IMR-90 (cell line): ENCODE data around the gene RAB11FIP4. TPM values are rescaled to one million over a fixed set of nuclear protein-coding genes. Genes with fewer than 3 reads are reported as not detected.

Source experiments
- ATAC-seq: fragments of 200-7000 bp; cut with Tn5 transposase; 2 replicates; pipeline ENCODE4 v1.9.1; 2020; ENCODE audit warnings: low read depth, mild to moderate bottlenecking, moderate library complexity
- BruUV-seq: library from RNA; stranded (reverse); fragments of 400-500 nt; replicated peaks from 2 replicates; lab custom pipeline; 2021; lab: Mats Ljungman, UMichigan
- CTCF ChIA-PET: fragments of 300-600 bp; formaldehyde crosslinking; extraction: SDS; loops from one replicate; lab custom pipeline; 2021; ENCODE audit warnings: antibody characterized with exemption; lab: Yijun Ruan, JAX
- POLR2A ChIA-PET: fragments of 300-600 bp; sonication (Branson Sonifier 250); formaldehyde crosslinking; loops from one replicate; lab custom pipeline; 2022; ENCODE audit warnings: antibody characterized with exemption; ENCODE audit not compliant: unreplicated experiment; lab: Charles Lee
- DNase-seq: peaks from one replicate; pipeline ENCODE4 v3.0.0; 2013
- H2AFZ ChIP-seq: replicated peaks from 2 replicates; pipeline ENCODE3; 2013; ENCODE audit warnings: low read length, mild to moderate bottlenecking; ENCODE audit not compliant: poor library complexity
- H2AK5ac ChIP-seq: 2 replicates; pipeline ENCODE4 v1.6.1; 2013; ENCODE audit warnings: low read depth, low read length, inconsistent platforms
- H2AK9ac ChIP-seq: replicated peaks from 2 replicates; pipeline ENCODE3; 2013; ENCODE audit warnings: mild to moderate bottlenecking, low read depth, low read length, moderate library complexity; ENCODE audit not compliant: poor library complexity
- H2BK120ac ChIP-seq: 2 replicates; pipeline ENCODE4 v1.6.1; 2013; ENCODE audit warnings: low read depth, low read length, inconsistent platforms
- H2BK15ac ChIP-seq: 3 replicates; pipeline ENCODE4 v1.6.1; 2013; ENCODE audit warnings: low read depth, low read length, inconsistent platforms
- H2BK20ac ChIP-seq: 2 replicates; pipeline ENCODE4 v1.6.1; 2013; ENCODE audit warnings: low read depth, mild to moderate bottlenecking, inconsistent platforms, low read length, moderate library complexity
- H2BK5ac ChIP-seq: 2 replicates; pipeline ENCODE4 v1.6.1; 2013; ENCODE audit warnings: mild to moderate bottlenecking, low read depth, low read length, inconsistent platforms; ENCODE audit not compliant: poor library complexity, severe bottlenecking
- H3K14ac ChIP-seq: replicated peaks from 2 replicates; pipeline ENCODE4 v1.6.1; 2013; ENCODE audit warnings: low read depth, low read length, inconsistent platforms
- H3K18ac ChIP-seq: 2 replicates; pipeline ENCODE4 v1.6.1; 2013; ENCODE audit warnings: low read depth, low read length, control low read depth
- H3K23ac ChIP-seq: 2 replicates; pipeline ENCODE4 v1.6.1; 2013; ENCODE audit warnings: low read depth, low read length, inconsistent platforms
- H3K27ac ChIP-seq: 2 replicates; pipeline ENCODE4 v1.5.1; 2013; ENCODE audit warnings: mild to moderate bottlenecking, control low read depth, low read length; ENCODE audit not compliant: insufficient read depth
- H3K27me3 ChIP-seq: 2 replicates; pipeline ENCODE4 v1.6.1; 2013; ENCODE audit warnings: low read length; ENCODE audit not compliant: control insufficient read depth, insufficient read depth
- H3K36me3 ChIP-seq: 2 replicates; pipeline ENCODE4 v1.6.1; 2013; ENCODE audit warnings: low read length, mixed read lengths; ENCODE audit not compliant: control insufficient read depth, insufficient read depth
- H3K4ac ChIP-seq: 2 replicates; pipeline ENCODE4 v1.6.1; 2013; ENCODE audit warnings: low read depth, low read length, inconsistent platforms
- H3K4me1 ChIP-seq: 2 replicates; pipeline ENCODE4 v1.6.1; 2013; ENCODE audit warnings: low read length, mixed read lengths; ENCODE audit not compliant: control insufficient read depth, insufficient read depth
- H3K4me2 ChIP-seq: 2 replicates; pipeline ENCODE4 v1.6.1; 2013; ENCODE audit warnings: low read depth, mild to moderate bottlenecking, control low read depth, low read length, moderate library complexity
- H3K4me3 ChIP-seq: 2 replicates; pipeline ENCODE4 v1.5.1; 2013; ENCODE audit warnings: low read depth, mild to moderate bottlenecking, control low read depth, low read length, moderate library complexity; ENCODE audit not compliant: insufficient read depth
- H3K56ac ChIP-seq: 2 replicates; pipeline ENCODE4 v1.6.1; 2013; ENCODE audit warnings: low read length, inconsistent platforms; ENCODE audit not compliant: insufficient read depth; ENCODE audit errors: extremely low read depth
- H3K79me1 ChIP-seq, 2 experiments: 2 replicates each; pipeline ENCODE4 v1.6.1; 2013; ENCODE audit warnings: low read length in 2 of 2, inconsistent platforms in 1 of 2, low read depth in 1 of 2
- H3K9ac ChIP-seq: 2 replicates; pipeline ENCODE4 v1.6.1; 2013; ENCODE audit warnings: low read depth, low read length, control low read depth
- H3K9me1 ChIP-seq: 2 replicates; pipeline ENCODE4 v1.6.1; 2013; ENCODE audit warnings: low read length, inconsistent platforms; ENCODE audit not compliant: insufficient read depth
- H3K9me3 ChIP-seq: 2 replicates; pipeline ENCODE4 v1.6.1; 2013; ENCODE audit warnings: low read length; ENCODE audit not compliant: control insufficient read depth, insufficient read depth
- H4K20me1 ChIP-seq: 2 replicates; pipeline ENCODE4 v1.6.1; 2013; ENCODE audit warnings: low read length, inconsistent platforms; ENCODE audit not compliant: insufficient read depth
- H4K5ac ChIP-seq: 2 replicates; pipeline ENCODE4 v1.6.1; 2013; ENCODE audit warnings: mild to moderate bottlenecking, low read depth, low read length, control low read depth
- H4K8ac ChIP-seq, 2 experiments: 2 replicates each; pipeline ENCODE4 v1.6.1; 2013; ENCODE audit warnings: low read depth in 2 of 2, low read length in 2 of 2, control low read depth in 1 of 2, inconsistent platforms in 1 of 2
- H4K91ac ChIP-seq: 2 replicates; pipeline ENCODE4 v1.6.1; 2013; ENCODE audit warnings: low read depth, low read length, inconsistent platforms; ENCODE audit not compliant: insufficient read depth
- BHLHE40 ChIP-seq: fragments of 150-350 bp; IDR thresholded peaks from 2 replicates; pipeline ENCODE4 v1.6.1; 2016; ENCODE audit warnings: mild to moderate bottlenecking, low read depth, low read length
- CEBPB ChIP-seq: IDR thresholded peaks from 2 replicates; pipeline ENCODE4 v1.6.1; 2012; ENCODE audit warnings: low read depth, low read length, improper control_type of control experiment
- CHD1 ChIP-seq: IDR thresholded peaks from 2 replicates; pipeline ENCODE4 v1.6.1; 2012; ENCODE audit warnings: low read depth, low read length, improper control_type of control experiment
- FOS ChIP-seq: fragments of 150-350 bp; IDR thresholded peaks from 2 replicates; pipeline ENCODE4 v1.6.1; 2016; ENCODE audit warnings: low read depth, low read length
- MAFK ChIP-seq: IDR thresholded peaks from 2 replicates; pipeline ENCODE4 v1.6.1; 2012; ENCODE audit warnings: low read depth, low read length, improper control_type of control experiment
- MAZ ChIP-seq: IDR thresholded peaks from 2 replicates; pipeline ENCODE4 v1.6.1; 2012; ENCODE audit warnings: low read depth, mild to moderate bottlenecking, low read length, improper control_type of control experiment, moderate library complexity, borderline replicate concordance
- MXI1 ChIP-seq: IDR thresholded peaks from 2 replicates; pipeline ENCODE4 v1.6.1; 2012; ENCODE audit warnings: low read depth, mild to moderate bottlenecking, low read length, moderate library complexity, borderline replicate concordance
- NFE2L2 ChIP-seq: fragments of 150-350 bp; IDR thresholded peaks from 2 replicates; pipeline ENCODE4 v1.6.1; 2016; ENCODE audit warnings: low read depth, mild to moderate bottlenecking, low read length
- POLR2A ChIP-seq: IDR thresholded peaks from 2 replicates; pipeline ENCODE4 v1.6.1; 2012; ENCODE audit warnings: mild to moderate bottlenecking, low read depth, low read length
- RAD21 ChIP-seq: IDR thresholded peaks from 2 replicates; pipeline ENCODE4 v1.6.1; 2012; ENCODE audit warnings: low read length, improper control_type of control experiment
- RCOR1 ChIP-seq: IDR thresholded peaks from 2 replicates; pipeline ENCODE4 v1.6.1; 2012; ENCODE audit warnings: mild to moderate bottlenecking, low read length, improper control_type of control experiment; ENCODE audit not compliant: insufficient replicate concordance
- RFX5 ChIP-seq: IDR thresholded peaks from 2 replicates; pipeline ENCODE4 v1.8.0; 2012; ENCODE audit warnings: low read depth, mild to moderate bottlenecking, low read length, moderate library complexity
- SMC3 ChIP-seq: fragments of 150-350 bp; IDR thresholded peaks from 2 replicates; pipeline ENCODE4 v1.6.1; 2016; ENCODE audit warnings: low read depth, mild to moderate bottlenecking, antibody characterized with exemption, low read length, moderate library complexity
- WGBS, 2 experiments: methylation state at CpG; one replicate each; pipeline versions ENCODE4 v1.1.5 to v1.1.7; 2013; ENCODE audit warnings: missing lambda C conversion rate in 2 of 2; ENCODE audit not compliant: insufficient read length in 1 of 2; ENCODE audit errors: extremely low coverage in 2 of 2; 5-methylcytosine and 5-hydroxymethylcytosine counted together
- dilution Hi-C: fragments of 300-500 bp; cut with HindIII; formaldehyde crosslinking; loops from one replicate; pipeline ENCODE4 v1.14.3; 2018; ENCODE audit warnings: low sequenced_read_pairs; ENCODE audit not compliant: unreplicated experiment
- in situ Hi-C: fragments of 300-500 bp; cut with MboI; formaldehyde crosslinking; loops from 3 replicates; pipeline ENCODE4 v1.14.3; 2019; ENCODE audit warnings: low sequenced_read_pairs, inconsistent platforms, mixed read lengths
- intact Hi-C: fragments of 100-400 bp; cut with micrococcal nuclease; formaldehyde crosslinking; loops from 2 replicates; pipeline ENCODE4 v1.10.0; 2022
- polyA plus RNA-seq, 3 experiments: library from polyadenylated mRNA; depleted of rRNA; stranded (reverse); fragments of >200 nt; gene quantifications; 2 replicates each; pipeline ENCODE4 v1.2.3, GENCODE V29; 2012; ENCODE audit warnings: low replicate concordance in 1 of 3
- total RNA-seq: library from RNA; depleted of rRNA; stranded (reverse); fragments of >200 nt; gene quantifications from 2 replicates; pipeline ENCODE4 v1.2.3, GENCODE V29; 2012
- TF ChIP-seq, protein P1 (sequence below): fragments of 150-350 bp; IDR thresholded peaks from 2 replicates; pipeline ENCODE4 v1.6.1; 2017; ENCODE audit warnings: mild to moderate bottlenecking, antibody characterized with exemption, low read length, low read depth
- TF ChIP-seq, protein P2 (sequence below): fragments of 150-350 bp; IDR thresholded peaks from 2 replicates; pipeline ENCODE4 v1.6.1; 2016; ENCODE audit warnings: low read depth, mild to moderate bottlenecking, low read length, moderate library complexity, borderline replicate concordance
- TF ChIP-seq, protein P3 (sequence below): conservative IDR thresholded peaks from 2 replicates; pipeline ENCODE4 v1.5.1; 2012; ENCODE audit warnings: mild to moderate bottlenecking, low read depth, low read length, improper control_type of control experiment

Gene RAB11FIP4
- total and polyA plus RNA-seq, 2 of the 4 experiments (the other 2 are of a cell fraction): 0.68 to 1.1 TPM

DNA sequence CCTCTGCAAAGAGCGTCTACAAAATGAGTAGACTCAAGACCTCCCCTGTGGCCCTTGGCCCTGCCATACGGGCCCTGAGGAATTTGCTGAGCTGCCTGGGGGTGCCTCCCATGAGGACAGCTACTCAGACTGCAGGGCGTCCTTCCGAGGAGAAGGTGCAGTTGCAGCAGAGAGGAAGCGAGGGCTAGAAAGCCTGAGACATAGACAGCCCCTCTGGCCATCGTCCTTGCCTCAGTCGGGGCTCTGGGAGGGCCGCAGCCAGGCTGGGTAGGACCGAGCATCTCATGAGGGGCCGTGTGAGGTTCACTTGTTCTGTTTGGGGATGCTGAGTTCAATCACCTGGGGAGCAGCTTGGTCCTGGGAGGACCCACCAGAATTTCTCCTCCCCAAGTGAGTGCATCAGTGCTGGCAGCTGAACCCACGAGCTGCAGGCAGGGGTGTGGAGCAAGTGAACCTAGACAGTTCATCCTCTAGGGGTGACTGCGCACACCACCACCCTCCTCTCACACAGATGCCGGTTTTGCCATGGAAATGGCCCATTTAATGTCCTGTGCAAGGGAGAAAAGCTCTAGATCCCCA, 20.3 kb downstream of the RAB11FIP4 start:
- Histone ChIP-seq H3K56ac (no peak overlapping the region), H3K36me3 (no peaks in the 10 kb centered on the region), H3K9me1 (peaks cover 4% of the 10 kb centered on the region; the same call in 1 of the 2 replicates), H3K9ac (no peak overlapping the region), H4K8ac (no peak overlapping the region), H3K9me3 (no peaks in the 10 kb centered on the region), H4K5ac (no peak overlapping the region), H2BK120ac (no peak overlapping the region), H3K79me1 (no peaks in the 10 kb centered on the region), H3K4me2 (no peak overlapping the region), H2AFZ (no peak overlapping the region), H4K20me1 (0 out of 2 replicates have a peak, but pooled peaks cover 3% of the 10 kb centered on the region), H3K27ac (no peak overlapping the region), H3K4me3 (no peak overlapping the region), H3K23ac (no peak overlapping the region), H3K4me1 (no peaks in the 10 kb centered on the region; the same call in 1 of the 2 replicates), H3K14ac (no peak overlapping the region), H4K91ac (no peak overlapping the region), H3K4ac (no peak overlapping the region), H3K27me3 (peaks cover 30% of the 10 kb centered on the region), H2AK5ac (no peak overlapping the region), H2BK15ac (no peak overlapping the region), H2AK9ac (no peak overlapping the region), H2BK20ac (no peak overlapping the region), H2BK5ac (no peak overlapping the region), H3K18ac (no peak overlapping the region)
- dilution Hi-C loops (no loop called here), in situ Hi-C loops (no loop called here), intact Hi-C loops (no loop called here)
- BruUV-seq: no TSS peak
- TF ChIP-seq MAZ (no peak), FOS (no peak), MXI1 (no peak), BHLHE40 (no peak), NFE2L2 (no peak), CHD1 (no peak), RCOR1 (no peak), MAFK (no peak), RFX5 (no peak), SMC3 (no peak), CEBPB (no peak), RAD21 (no peak), POLR2A (no peak)
- TF ChIP-seq, protein P1, sequence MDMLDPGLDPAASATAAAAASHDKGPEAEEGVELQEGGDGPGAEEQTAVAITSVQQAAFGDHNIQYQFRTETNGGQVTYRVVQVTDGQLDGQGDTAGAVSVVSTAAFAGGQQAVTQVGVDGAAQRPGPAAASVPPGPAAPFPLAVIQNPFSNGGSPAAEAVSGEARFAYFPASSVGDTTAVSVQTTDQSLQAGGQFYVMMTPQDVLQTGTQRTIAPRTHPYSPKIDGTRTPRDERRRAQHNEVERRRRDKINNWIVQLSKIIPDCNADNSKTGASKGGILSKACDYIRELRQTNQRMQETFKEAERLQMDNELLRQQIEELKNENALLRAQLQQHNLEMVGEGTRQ: no peak
- TF ChIP-seq, protein P2, sequence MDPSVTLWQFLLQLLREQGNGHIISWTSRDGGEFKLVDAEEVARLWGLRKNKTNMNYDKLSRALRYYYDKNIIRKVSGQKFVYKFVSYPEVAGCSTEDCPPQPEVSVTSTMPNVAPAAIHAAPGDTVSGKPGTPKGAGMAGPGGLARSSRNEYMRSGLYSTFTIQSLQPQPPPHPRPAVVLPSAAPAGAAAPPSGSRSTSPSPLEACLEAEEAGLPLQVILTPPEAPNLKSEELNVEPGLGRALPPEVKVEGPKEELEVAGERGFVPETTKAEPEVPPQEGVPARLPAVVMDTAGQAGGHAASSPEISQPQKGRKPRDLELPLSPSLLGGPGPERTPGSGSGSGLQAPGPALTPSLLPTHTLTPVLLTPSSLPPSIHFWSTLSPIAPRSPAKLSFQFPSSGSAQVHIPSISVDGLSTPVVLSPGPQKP: no peak
- TF ChIP-seq, protein P3, sequence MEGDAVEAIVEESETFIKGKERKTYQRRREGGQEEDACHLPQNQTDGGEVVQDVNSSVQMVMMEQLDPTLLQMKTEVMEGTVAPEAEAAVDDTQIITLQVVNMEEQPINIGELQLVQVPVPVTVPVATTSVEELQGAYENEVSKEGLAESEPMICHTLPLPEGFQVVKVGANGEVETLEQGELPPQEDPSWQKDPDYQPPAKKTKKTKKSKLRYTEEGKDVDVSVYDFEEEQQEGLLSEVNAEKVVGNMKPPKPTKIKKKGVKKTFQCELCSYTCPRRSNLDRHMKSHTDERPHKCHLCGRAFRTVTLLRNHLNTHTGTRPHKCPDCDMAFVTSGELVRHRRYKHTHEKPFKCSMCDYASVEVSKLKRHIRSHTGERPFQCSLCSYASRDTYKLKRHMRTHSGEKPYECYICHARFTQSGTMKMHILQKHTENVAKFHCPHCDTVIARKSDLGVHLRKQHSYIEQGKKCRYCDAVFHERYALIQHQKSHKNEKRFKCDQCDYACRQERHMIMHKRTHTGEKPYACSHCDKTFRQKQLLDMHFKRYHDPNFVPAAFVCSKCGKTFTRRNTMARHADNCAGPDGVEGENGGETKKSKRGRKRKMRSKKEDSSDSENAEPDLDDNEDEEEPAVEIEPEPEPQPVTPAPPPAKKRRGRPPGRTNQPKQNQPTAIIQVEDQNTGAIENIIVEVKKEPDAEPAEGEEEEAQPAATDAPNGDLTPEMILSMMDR: no peak
- CTCF ChIA-PET: interaction anchor here (0.6 kb wide), 1 partner anchor 51 kb away, joined by 6 read pairs; no protein-coding TSS in a partner anchor
- 82% methylated on average over 7 of the region's 13 CpGs; no CpG with 5 or more reads in 1 of the 2 experiments for WGBS, 2 experiments
- no peak for DNase-seq
- ATAC-seq: no peak
- POLR2A ChIA-PET: no interaction called here
